Measurements from ENCODE around the gene INTS15.

DNA sequence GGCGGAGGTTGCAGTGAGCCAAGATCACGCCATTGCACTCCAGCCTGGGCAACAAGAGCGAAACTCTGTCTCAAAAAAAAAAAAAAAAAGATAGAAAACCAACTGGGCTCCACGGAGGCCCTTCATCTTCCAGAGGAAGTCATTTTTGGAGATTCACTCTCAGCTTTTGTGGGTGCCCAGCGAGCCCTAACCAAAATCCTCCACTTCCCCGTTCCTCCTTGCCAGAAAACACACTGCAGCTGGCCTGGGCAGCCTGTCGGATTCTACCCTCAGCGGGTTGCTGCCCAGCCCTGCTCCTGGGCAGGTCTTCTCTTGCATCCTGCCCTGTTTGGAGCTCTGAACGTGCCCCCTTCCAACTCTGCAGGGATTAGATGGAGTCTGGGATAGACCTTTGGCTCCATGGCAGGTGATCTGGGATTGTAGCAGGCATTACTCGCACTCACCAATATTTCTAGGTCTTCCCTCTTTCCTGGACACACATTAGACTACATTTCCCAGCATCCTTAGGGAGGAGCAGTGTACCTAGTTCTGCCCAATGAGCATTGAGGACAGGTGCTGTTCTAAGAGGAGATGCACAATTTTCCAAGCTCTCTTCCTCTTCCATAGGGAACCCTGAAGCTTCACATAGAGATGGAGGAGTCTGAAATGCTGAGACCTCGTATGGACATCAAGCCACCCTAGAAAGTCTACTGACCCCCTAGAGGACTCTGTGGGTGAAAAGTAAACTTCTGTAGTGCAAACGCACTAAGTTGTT lies 43.1 kb upstream of the INTS15 start:
- TF ChIP-seq, protein P1, sequence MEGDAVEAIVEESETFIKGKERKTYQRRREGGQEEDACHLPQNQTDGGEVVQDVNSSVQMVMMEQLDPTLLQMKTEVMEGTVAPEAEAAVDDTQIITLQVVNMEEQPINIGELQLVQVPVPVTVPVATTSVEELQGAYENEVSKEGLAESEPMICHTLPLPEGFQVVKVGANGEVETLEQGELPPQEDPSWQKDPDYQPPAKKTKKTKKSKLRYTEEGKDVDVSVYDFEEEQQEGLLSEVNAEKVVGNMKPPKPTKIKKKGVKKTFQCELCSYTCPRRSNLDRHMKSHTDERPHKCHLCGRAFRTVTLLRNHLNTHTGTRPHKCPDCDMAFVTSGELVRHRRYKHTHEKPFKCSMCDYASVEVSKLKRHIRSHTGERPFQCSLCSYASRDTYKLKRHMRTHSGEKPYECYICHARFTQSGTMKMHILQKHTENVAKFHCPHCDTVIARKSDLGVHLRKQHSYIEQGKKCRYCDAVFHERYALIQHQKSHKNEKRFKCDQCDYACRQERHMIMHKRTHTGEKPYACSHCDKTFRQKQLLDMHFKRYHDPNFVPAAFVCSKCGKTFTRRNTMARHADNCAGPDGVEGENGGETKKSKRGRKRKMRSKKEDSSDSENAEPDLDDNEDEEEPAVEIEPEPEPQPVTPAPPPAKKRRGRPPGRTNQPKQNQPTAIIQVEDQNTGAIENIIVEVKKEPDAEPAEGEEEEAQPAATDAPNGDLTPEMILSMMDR (IDR thresholded peaks at IDR 0.05; ENCODE audit: insufficient read depth, low read length), result no peak
- TF ChIP-seq, protein P2, sequence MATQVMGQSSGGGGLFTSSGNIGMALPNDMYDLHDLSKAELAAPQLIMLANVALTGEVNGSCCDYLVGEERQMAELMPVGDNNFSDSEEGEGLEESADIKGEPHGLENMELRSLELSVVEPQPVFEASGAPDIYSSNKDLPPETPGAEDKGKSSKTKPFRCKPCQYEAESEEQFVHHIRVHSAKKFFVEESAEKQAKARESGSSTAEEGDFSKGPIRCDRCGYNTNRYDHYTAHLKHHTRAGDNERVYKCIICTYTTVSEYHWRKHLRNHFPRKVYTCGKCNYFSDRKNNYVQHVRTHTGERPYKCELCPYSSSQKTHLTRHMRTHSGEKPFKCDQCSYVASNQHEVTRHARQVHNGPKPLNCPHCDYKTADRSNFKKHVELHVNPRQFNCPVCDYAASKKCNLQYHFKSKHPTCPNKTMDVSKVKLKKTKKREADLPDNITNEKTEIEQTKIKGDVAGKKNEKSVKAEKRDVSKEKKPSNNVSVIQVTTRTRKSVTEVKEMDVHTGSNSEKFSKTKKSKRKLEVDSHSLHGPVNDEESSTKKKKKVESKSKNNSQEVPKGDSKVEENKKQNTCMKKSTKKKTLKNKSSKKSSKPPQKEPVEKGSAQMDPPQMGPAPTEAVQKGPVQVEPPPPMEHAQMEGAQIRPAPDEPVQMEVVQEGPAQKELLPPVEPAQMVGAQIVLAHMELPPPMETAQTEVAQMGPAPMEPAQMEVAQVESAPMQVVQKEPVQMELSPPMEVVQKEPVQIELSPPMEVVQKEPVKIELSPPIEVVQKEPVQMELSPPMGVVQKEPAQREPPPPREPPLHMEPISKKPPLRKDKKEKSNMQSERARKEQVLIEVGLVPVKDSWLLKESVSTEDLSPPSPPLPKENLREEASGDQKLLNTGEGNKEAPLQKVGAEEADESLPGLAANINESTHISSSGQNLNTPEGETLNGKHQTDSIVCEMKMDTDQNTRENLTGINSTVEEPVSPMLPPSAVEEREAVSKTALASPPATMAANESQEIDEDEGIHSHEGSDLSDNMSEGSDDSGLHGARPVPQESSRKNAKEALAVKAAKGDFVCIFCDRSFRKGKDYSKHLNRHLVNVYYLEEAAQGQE (IDR thresholded peaks at IDR 0.05; ENCODE audit: insufficient replicate concordance, low read depth), result no peak

Data from HL-60 (cell line).